ENCODE data around the gene ERICH4. TPM values are rescaled to one million over a fixed set of nuclear protein-coding genes. Genes with fewer than 3 reads are reported as not detected.

ERICH4 gene
- total RNA-seq, 1 experiment from 2014 or later = not detected

GRCh38 chr19:41435936-41436673, 6.9 kb upstream of the ERICH4 start:
- CTCF ChIA-PET = no interaction called here
- peaks cover 13% of the 10 kb centered on the region for H3K36me3 Mint-ChIP-seq (ENCODE audit: insufficient read depth, unreplicated experiment)
- H3K27ac Mint-ChIP-seq (ENCODE audit: unreplicated experiment) = no peak overlapping the region
- intact Hi-C loops (cut with micrococcal nuclease; ENCODE audit: unreplicated experiment) = loop anchor here (10.0 kb wide), 1 partner anchor 81 kb away; the partner anchor contains the start of gene TGFB1
- no peak overlapping the region for H3K4me3 Mint-ChIP-seq (ENCODE audit: low read depth, unreplicated experiment)
- no TSS peak for BruUV-seq (replicated peaks)
- no peaks in the 10 kb centered on the region for H3K9me3 Mint-ChIP-seq (ENCODE audit: low read depth, unreplicated experiment)
- H3K27me3 Mint-ChIP-seq (ENCODE audit: unreplicated experiment) = no peaks in the 10 kb centered on the region
- no peak for TF ChIP-seq CTCF (IDR thresholded peaks at IDR 0.05; ENCODE audit: unreplicated experiment)
- peaks cover 8% of the 10 kb centered on the region for H3K4me1 Mint-ChIP-seq (ENCODE audit: low read depth, unreplicated experiment)
- no peak for DNase-seq

- no peak overlapping the region for H3K4me3 Mint-ChIP-seq (ENCODE audit: low read depth, unreplicated experiment)
These were observed 6.3 kb upstream of the ERICH4 start for GRCh38 chr19:41436674-41436951.

GRCh38 chr19:41437944-41438574, 4.9 kb upstream of the ERICH4 start:
- intact Hi-C loops (cut with micrococcal nuclease; ENCODE audit: unreplicated experiment) = loop anchor here (10.0 kb wide), 1 partner anchor 83 kb away; the partner anchor contains the start of gene TGFB1
- CTCF ChIA-PET = interaction anchor here (0.6 to 1.7 kb wide), 2 partner anchors 9 to 11 kb away, joined by 4 read pairs; no protein-coding TSS in a partner anchor
- no peak overlapping the region for H3K27ac Mint-ChIP-seq (ENCODE audit: unreplicated experiment)

More at GRCh38 chr19:41436674-41436951, 6.3 kb upstream of the ERICH4 start:
- BruUV-seq (replicated peaks) = no TSS peak
- intact Hi-C loops (cut with micrococcal nuclease; ENCODE audit: unreplicated experiment) = loop anchor here (10.0 kb wide), 1 partner anchor 82 kb away; the partner anchor contains the start of gene TGFB1
- TF ChIP-seq CTCF (IDR thresholded peaks at IDR 0.05; ENCODE audit: unreplicated experiment) = no peak
- H3K27ac Mint-ChIP-seq (ENCODE audit: unreplicated experiment) = no peak overlapping the region
- peaks cover 13% of the 10 kb centered on the region for H3K4me1 Mint-ChIP-seq (ENCODE audit: low read depth, unreplicated experiment)
- H3K36me3 Mint-ChIP-seq (ENCODE audit: insufficient read depth, unreplicated experiment) = peaks cover 13% of the 10 kb centered on the region
- H3K9me3 Mint-ChIP-seq (ENCODE audit: low read depth, unreplicated experiment) = no peaks in the 10 kb centered on the region
- no peak for DNase-seq
- H3K27me3 Mint-ChIP-seq (ENCODE audit: unreplicated experiment) = no peaks in the 10 kb centered on the region
- CTCF ChIA-PET = no interaction called here

More at GRCh38 chr19:41437944-41438574, 4.9 kb upstream of the ERICH4 start:
- Mint-ChIP-seq H3K4me3 (ENCODE audit: low read depth, unreplicated experiment) (no peak overlapping the region), H3K9me3 (ENCODE audit: low read depth, unreplicated experiment) (no peaks in the 10 kb centered on the region), H3K27me3 (ENCODE audit: unreplicated experiment) (peaks cover 5% of the 10 kb centered on the region), H3K4me1 (ENCODE audit: low read depth, unreplicated experiment) (peaks cover 13% of the 10 kb centered on the region), H3K36me3 (ENCODE audit: insufficient read depth, unreplicated experiment) (peaks cover 4% of the 10 kb centered on the region)
- no peak for DNase-seq
- TF ChIP-seq CTCF (IDR thresholded peaks at IDR 0.05; ENCODE audit: unreplicated experiment) = no peak
- no TSS peak for BruUV-seq (replicated peaks)

Measured in Calu3 (cell line).